A549 (cell line): Measurements from ENCODE around the gene CBFB.

Experiments
- CEBPB ChIP-seq, 2 experiments: fragments of >200 bp in 1 of 2; sonication (Bioruptor Twin) in 1 of 2; formaldehyde crosslinking in 1 of 2; IDR thresholded peaks; 2 replicates each; pipeline ENCODE4 v1.6.1; 2012 to 2016
- EP300 ChIP-seq, 2 experiments: fragments of >200 bp; sonication (Bioruptor Twin); formaldehyde crosslinking; IDR thresholded peaks; 2 replicates in 1 of 2; 3 replicates in 1 of 2; pipeline ENCODE4 v1.6.1; 2016 to 2017
- GATA3 ChIP-seq: IDR thresholded peaks from 2 replicates; pipeline ENCODE4 v1.6.1; 2012; ENCODE audit warnings: borderline replicate concordance
- JUNB ChIP-seq: fragments of >200 bp; sonication (Bioruptor Twin); formaldehyde crosslinking; IDR thresholded peaks from 2 replicates; pipeline ENCODE4 v1.6.1; 2016
- POLR2A ChIP-seq: IDR thresholded peaks from 2 replicates; pipeline ENCODE4 v1.6.1; 2012; ENCODE audit warnings: mild to moderate bottlenecking, low read length
- REST ChIP-seq: fragments of 200-600 bp; sonication (generic); IDR thresholded peaks from 2 replicates; pipeline ENCODE4 v1.6.1; 2016; ENCODE audit warnings: antibody characterized with exemption, mild to moderate bottlenecking, moderate library complexity
- RFX5 ChIP-seq: fragments of 450-650 bp; IDR thresholded peaks from 2 replicates; pipeline ENCODE4 v1.7.1; 2014; ENCODE audit warnings: antibody characterized with exemption, mild to moderate bottlenecking, moderate library complexity
- TF ChIP-seq, protein P1 (sequence below): fragments of >200 bp; sonication (Bioruptor Twin); formaldehyde crosslinking; IDR thresholded peaks from 3 replicates; pipeline ENCODE4 v1.5.1; 2016

- TF ChIP-seq POLR2A = no peak
- no peak for TF ChIP-seq RFX5
- TF ChIP-seq, protein P1, sequence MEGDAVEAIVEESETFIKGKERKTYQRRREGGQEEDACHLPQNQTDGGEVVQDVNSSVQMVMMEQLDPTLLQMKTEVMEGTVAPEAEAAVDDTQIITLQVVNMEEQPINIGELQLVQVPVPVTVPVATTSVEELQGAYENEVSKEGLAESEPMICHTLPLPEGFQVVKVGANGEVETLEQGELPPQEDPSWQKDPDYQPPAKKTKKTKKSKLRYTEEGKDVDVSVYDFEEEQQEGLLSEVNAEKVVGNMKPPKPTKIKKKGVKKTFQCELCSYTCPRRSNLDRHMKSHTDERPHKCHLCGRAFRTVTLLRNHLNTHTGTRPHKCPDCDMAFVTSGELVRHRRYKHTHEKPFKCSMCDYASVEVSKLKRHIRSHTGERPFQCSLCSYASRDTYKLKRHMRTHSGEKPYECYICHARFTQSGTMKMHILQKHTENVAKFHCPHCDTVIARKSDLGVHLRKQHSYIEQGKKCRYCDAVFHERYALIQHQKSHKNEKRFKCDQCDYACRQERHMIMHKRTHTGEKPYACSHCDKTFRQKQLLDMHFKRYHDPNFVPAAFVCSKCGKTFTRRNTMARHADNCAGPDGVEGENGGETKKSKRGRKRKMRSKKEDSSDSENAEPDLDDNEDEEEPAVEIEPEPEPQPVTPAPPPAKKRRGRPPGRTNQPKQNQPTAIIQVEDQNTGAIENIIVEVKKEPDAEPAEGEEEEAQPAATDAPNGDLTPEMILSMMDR = no peak
- no peak for TF ChIP-seq CEBPB (IDR thresholded peaks at IDR 0.05)
- TF ChIP-seq REST = no peak
- no peak for TF ChIP-seq EP300 (IDR thresholded peaks at IDR 0.05)
- TF ChIP-seq GATA3 = no peak
- no peak for TF ChIP-seq JUNB
These were observed 23.4 kb downstream of the CBFB start for GRCh38 chr16:67052399-67052798.
